Measurements from ENCODE around the gene EML3. TPM values are rescaled to one million over a fixed set of nuclear protein-coding genes. Genes with fewer than 3 reads are reported as not detected.
A peak's percentile ranks its signal among the peaks of the same experiment; 100 is the strongest.
"Not testable (repeated sequence)": the region's sequence is repeated elsewhere in the genome, so short reads cannot be mapped to it uniquely, and the experiment has no call there.

Gene EML3
- polyA plus RNA-seq, 3 donors, result 23.6 to 103 (median 79.4) TPM

- peak within 1 kb of the TSS; percentile 71 for H3K27ac ChIP-seq (ENCODE audit: low read depth, low read length)
- 0 to 1% (median 1%) methylated on average over 66 to 77 of the region's 77 CpGs for WGBS, 3 donors
Measured at GRCh38 chr11:62621567-62622470, 9.2 kb upstream of the EML3 start, which contains the start of gene B3GAT3. TSS of gene B3GAT3 (minus strand) at chr11:62621986. CDS start at chr11:62621947, 39 bp downstream.

GRCh38 chr11:62621027-62621566 is 8.5 kb upstream of the EML3 start:
- no peak overlapping the region for H3K27ac ChIP-seq (ENCODE audit: low read depth, low read length)
- WGBS, 3 donors, result 23 to 34% (median 31%) methylated on average over 8 of the region's 8 CpGs

DNA sequence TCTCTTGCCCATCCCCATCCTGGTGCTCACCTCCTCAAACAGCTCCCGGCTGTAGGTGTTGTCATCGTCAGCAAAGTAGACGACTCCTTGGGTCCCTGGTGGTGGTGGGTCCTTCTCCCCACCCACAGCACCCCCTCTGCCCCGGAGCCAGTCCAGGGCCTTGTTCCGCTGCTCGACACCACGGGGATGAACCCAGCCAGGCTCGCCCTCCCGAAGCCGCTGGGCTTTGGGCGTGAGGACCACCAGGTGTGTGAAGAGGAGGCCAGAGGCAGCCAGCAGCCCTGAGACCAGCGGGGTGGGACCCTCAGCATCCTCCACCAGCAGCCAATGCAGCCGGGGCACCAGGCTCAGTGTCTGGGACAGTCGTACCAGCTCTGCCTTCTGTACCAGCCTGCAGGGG is 4.4 kb upstream of the EML3 start:
- WGBS, 3 donors, result 92 to 97% (median 93%) methylated on average over 14 of the region's 14 CpGs
- not testable (repeated sequence) for H3K27ac ChIP-seq (ENCODE audit: low read depth, low read length)

DNA sequence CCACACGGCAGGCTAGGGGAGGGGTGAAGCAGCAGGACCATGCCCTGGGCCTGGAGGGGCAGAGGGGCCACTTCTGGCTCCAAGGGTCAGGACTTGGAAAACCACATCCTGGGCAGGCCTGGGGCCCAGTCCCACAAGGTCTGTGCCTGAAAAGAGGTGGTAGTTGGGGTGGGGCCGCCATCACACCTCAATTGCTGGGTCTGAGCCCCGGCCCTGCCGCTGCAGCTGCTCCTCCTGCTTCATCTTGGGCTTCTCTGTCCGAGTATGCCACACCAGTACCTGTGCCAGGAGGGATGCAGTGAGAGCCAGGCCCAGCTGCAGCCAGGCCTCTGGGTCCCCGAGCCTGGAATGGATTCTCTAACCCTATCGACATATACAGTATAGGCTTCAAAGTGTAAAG is 2.9 kb upstream of the EML3 start:
- no peak overlapping the region for H3K27ac ChIP-seq (ENCODE audit: low read depth, low read length)
- 87 to 92% (median 91%) methylated on average over 7 of the region's 7 CpGs for WGBS, 3 donors

- 71 to 75% (median 75%) methylated on average over 8 of the region's 8 CpGs for WGBS, 3 donors
- H3K27ac ChIP-seq (ENCODE audit: low read depth, low read length), result no peak overlapping the region
Measured at GRCh38 chr11:62614275-62614674, 1.7 kb upstream of the EML3 start.

DNA sequence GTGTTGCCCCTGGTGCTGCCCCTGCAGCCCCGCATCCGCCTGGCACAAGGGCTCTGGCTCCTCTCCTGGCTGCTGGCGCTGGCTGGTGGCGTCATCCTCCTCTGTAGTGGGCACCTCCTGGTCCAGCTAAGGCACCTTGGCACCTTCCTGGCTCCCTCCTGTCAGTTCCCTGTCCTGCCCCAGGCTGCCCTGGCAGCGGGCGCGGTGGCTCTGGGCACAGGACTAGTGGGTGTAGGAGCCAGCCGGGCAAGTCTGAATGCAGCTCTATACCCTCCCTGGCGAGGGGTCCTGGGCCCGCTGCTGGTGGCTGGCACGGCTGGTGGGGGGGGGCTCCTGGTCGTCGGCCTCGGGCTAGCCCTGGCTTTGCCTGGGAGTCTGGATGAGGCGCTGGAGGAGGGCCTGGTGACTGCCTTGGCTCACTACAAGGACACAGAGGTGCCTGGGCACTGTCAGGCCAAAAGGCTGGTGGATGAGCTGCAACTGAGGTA is 760 bp upstream of the EML3 start:
- 54 to 65% (median 54%) methylated on average over 15 of the region's 15 CpGs for WGBS, 3 donors
- H3K27ac ChIP-seq (ENCODE audit: low read depth, low read length), result peak overlapping the region; percentile 45

GRCh38 chr11:62611705-62612365 is 740 bp downstream of the EML3 start:
- WGBS, 3 donors, result 0 to 2% (median 1%) methylated on average over 34 of the region's 34 CpGs
- H3K27ac ChIP-seq (ENCODE audit: low read depth, low read length), result peak overlapping the region; percentile 93

GRCh38 chr11:62610814-62611704 is 1.5 kb downstream of the EML3 start:
- H3K27ac ChIP-seq (ENCODE audit: low read depth, low read length), result no peak overlapping the region

GRCh38 chr11:62610403-62610802 is 2.2 kb downstream of the EML3 start:
- H3K27ac ChIP-seq (ENCODE audit: low read depth, low read length), result no peak overlapping the region
- 77 to 90% (median 79%) methylated on average over 6 of the region's 6 CpGs for WGBS, 3 donors

More at GRCh38 chr11:62610814-62611704, 1.5 kb downstream of the EML3 start:
- 57 to 72% (median 60%) methylated on average over 25 to 28 of the region's 28 CpGs for WGBS, 3 donors

GRCh38 chr11:62608776-62609175 is 3.8 kb downstream of the EML3 start:
- H3K27ac ChIP-seq (ENCODE audit: low read depth, low read length), result no peak overlapping the region
- WGBS, 3 donors, result 91 to 95% (median 93%) methylated on average over 12 of the region's 12 CpGs

DNA sequence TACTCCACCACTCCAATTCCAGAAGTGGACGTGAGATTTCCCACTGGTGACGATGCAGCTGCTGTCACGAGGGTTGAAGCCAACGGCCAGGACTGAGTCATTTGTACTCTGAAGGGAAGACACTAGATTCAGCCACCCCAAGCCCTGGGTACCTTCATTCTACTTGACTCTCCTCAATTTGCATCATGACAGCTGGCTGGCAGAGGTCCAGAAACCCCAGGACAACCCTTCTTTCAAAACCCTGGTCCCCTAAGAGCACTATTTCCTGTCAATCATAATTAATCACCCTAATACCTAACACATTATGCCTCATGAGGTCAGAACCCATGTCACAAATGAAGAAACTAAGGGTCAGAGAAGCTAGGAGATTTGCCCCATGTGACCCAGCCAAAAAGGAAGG is 4.9 kb downstream of the EML3 start:
- 43 to 88% (median 68%) methylated on average over 4 of the region's 4 CpGs for WGBS, 3 donors
- no peak overlapping the region for H3K27ac ChIP-seq (ENCODE audit: low read depth, low read length)

DNA sequence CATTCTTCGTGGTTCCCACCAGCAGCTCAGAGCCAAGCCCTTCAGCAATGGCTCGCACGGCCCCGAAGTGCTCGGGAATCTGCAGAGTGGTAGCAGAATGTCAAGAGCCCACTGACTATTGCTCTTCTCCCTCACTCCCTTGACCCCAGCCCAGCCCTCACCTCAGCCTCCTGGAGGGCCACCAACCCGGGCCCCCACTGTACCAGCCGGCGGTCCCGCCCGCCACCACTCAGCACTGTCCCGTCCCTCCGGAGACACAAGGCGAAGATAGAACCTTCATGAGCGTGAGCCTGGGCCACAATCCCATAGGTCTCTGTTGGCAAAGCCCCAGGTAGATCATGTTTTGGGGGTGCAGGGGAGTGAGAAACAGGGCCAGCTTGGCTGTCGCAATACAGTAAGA is 6.7 kb downstream of the EML3 start:
- H3K27ac ChIP-seq (ENCODE audit: low read depth, low read length), result no peak overlapping the region
- WGBS, 3 donors, result 95 to 97% (median 96%) methylated on average over 15 of the region's 15 CpGs

DNA sequence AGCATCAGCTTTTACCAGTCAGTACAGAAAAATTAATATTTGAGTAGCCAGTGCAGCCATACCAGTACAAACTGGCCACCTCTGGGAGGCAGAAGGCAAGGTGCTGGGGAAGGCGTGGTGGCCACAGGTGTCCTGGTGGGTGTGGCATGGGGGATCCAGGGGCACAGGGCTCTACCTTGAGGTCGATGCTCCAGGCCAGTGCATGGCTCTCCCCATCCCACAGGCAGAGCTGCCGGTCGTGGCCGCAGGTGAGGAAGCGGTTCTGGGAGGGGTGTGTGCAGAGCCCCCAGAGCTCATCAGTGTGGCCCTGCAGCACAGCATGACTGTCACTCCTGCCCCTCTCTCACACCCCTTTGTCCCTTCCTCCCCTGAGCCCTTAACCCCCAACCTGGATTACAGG is 7.1 kb downstream of the EML3 start:
- no peak overlapping the region for H3K27ac ChIP-seq (ENCODE audit: low read depth, low read length)
- WGBS, 3 donors, result 79 to 92% (median 87%) methylated on average over 3 to 6 of the region's 6 CpGs

GRCh38 chr11:62604460-62605120 is 8.0 kb downstream of the EML3 start:
- H3K27ac ChIP-seq (ENCODE audit: low read depth, low read length), result no peak overlapping the region
- 81 to 86% (median 86%) methylated on average over 13 of the region's 13 CpGs for WGBS, 3 donors

- H3K27ac ChIP-seq (ENCODE audit: low read depth, low read length), result no peak overlapping the region
- 90 to 94% (median 93%) methylated on average over 8 of the region's 8 CpGs for WGBS, 3 donors
Measured at GRCh38 chr11:62603776-62604299, 8.7 kb downstream of the EML3 start.

DNA sequence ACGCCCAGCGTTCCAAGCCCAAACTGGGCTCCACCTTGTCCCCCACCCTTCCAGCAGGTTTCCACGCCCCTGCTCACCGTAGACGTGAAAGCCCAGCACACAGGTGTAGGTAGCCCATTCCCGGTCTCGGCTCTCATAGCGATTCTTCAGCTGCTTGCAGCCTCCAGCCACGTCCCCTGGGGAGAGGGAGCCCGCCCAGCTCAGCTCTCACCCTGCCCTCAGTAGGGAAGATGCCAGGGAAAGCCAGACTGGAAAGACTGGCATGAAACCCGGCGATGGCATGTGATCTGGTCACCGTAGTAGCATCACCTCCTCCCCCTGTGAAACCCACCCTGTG is 9.5 kb downstream of the EML3 start:
- no peak overlapping the region for H3K27ac ChIP-seq (ENCODE audit: low read depth, low read length)
- 60 to 71% (median 63%) methylated on average over 13 of the region's 13 CpGs for WGBS, 3 donors
